DOHH2 (cell line): ENCODE measurements around the gene NOTCH1.

ENCODE experiments used
- H3F3A ChIP-seq: fragments of 200-600 bp; sonication (generic), shearing (Covaris generic); 2 replicates; pipeline ENCODE4 v1.6.0; 2016; ENCODE audit warnings: antibody characterized with exemption, mild to moderate bottlenecking; ENCODE audit not compliant: control insufficient read depth, insufficient read depth
- H3K27ac ChIP-seq: fragments of 200-600 bp; sonication (generic); 2 replicates; pipeline ENCODE4 v1.5.1; 2014; ENCODE audit warnings: low read depth, mild to moderate bottlenecking, low read length, moderate library complexity
- H3K27me3 ChIP-seq: fragments of 200-600 bp; sonication (generic); 2 replicates; pipeline ENCODE4 v1.6.1; 2014; ENCODE audit warnings: mild to moderate bottlenecking, low read length, mixed read lengths; ENCODE audit not compliant: control insufficient read depth
- H3K36me3 ChIP-seq: fragments of 200-600 bp; sonication (generic); 2 replicates; pipeline ENCODE4 v1.6.1; 2014; ENCODE audit warnings: mild to moderate bottlenecking, low read length, moderate library complexity, mixed read lengths; ENCODE audit not compliant: control insufficient read depth
- H3K4me1 ChIP-seq: fragments of 200-600 bp; sonication (generic); 2 replicates; pipeline ENCODE4 v1.6.1; 2014; ENCODE audit warnings: mild to moderate bottlenecking, low read length, mixed read lengths; ENCODE audit not compliant: control insufficient read depth
- H3K4me2 ChIP-seq: fragments of 200-600 bp; sonication (generic); 2 replicates; pipeline ENCODE4 v1.6.0; 2014; ENCODE audit warnings: mild to moderate bottlenecking, low read length, moderate library complexity
- H3K4me3 ChIP-seq: fragments of 200-600 bp; sonication (generic); 2 replicates; pipeline ENCODE4 v1.5.1; 2014; ENCODE audit warnings: mild to moderate bottlenecking, low read length, mixed read lengths
- H3K79me2 ChIP-seq: fragments of 200-600 bp; sonication (generic); 2 replicates; pipeline ENCODE4 v1.6.1; 2014; ENCODE audit warnings: mild to moderate bottlenecking, low read length, mixed read lengths; ENCODE audit not compliant: control insufficient read depth
- H3K9me2 ChIP-seq: fragments of 200-600 bp; sonication (generic); replicated peaks from 2 replicates; pipeline ENCODE4 v1.6.1; 2014; ENCODE audit warnings: mild to moderate bottlenecking, low read length, mixed read lengths; ENCODE audit not compliant: control insufficient read depth
- H3K9me3 ChIP-seq: fragments of 200-600 bp; sonication (generic); 2 replicates; pipeline ENCODE4 v1.6.1; 2014; ENCODE audit warnings: antibody characterized with exemption, low read length, mixed read lengths; ENCODE audit not compliant: control insufficient read depth, insufficient read depth
- H4K20me1 ChIP-seq: fragments of 200-600 bp; sonication (generic); 2 replicates; pipeline ENCODE4 v1.6.0; 2014; ENCODE audit warnings: low read depth, mild to moderate bottlenecking, antibody characterized with exemption, low read length, moderate library complexity; ENCODE audit not compliant: control insufficient read depth, insufficient read depth
- EZH2phosphoT487 ChIP-seq: fragments of 200-600 bp; sonication (generic); IDR thresholded peaks from 2 replicates; pipeline ENCODE4 v1.6.1; 2017; ENCODE audit warnings: borderline replicate concordance, mild to moderate bottlenecking, antibody characterized with exemption, low read length, moderate library complexity, mixed read lengths
- TF ChIP-seq, protein P1 (sequence below): fragments of 200-600 bp; sonication (generic); IDR thresholded peaks from one replicate; pipeline ENCODE4 v1.5.1; 2014; ENCODE audit warnings: antibody characterized with exemption, mild to moderate bottlenecking, low read depth, low read length; ENCODE audit not compliant: poor library complexity, severe bottlenecking

The NOTCH1 gene

DNA sequence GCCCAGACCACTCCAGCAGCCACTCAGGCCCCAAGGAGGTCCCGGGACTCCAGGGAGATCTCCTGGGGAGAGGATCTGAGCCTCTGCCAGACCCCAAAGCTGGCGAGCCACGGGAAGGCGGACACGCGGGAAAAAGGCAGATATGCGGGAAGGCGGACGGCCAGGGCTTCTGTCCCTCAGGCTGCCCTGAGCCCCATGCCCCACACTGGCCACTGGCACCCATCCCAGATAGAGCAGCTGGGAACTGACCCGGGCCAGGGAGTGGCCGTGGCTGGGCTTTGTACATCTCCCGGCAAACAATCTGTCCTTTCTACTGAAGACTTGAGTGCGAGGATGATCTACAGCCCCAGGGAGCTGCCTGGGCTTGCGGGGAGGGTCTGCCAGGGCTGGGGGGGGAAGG lies 21.1 kb upstream of the NOTCH1 start:
- Histone ChIP-seq H3K9me3 (no peaks in the 10 kb centered on the region), H3K79me2 (no peaks in the 10 kb centered on the region), H3K9me2 (no peaks in the 10 kb centered on the region), H3K4me3 (no peak overlapping the region), H3K4me2 (no peak overlapping the region), H3K36me3 (no peaks in the 10 kb centered on the region), H3K27ac (no peak overlapping the region), H4K20me1 (no peaks in the 10 kb centered on the region), H3K4me1 (no peaks in the 10 kb centered on the region), H3F3A (no peaks in the 10 kb centered on the region), H3K27me3 (peaks cover 26% of the 10 kb centered on the region)
- TF ChIP-seq, protein P1, sequence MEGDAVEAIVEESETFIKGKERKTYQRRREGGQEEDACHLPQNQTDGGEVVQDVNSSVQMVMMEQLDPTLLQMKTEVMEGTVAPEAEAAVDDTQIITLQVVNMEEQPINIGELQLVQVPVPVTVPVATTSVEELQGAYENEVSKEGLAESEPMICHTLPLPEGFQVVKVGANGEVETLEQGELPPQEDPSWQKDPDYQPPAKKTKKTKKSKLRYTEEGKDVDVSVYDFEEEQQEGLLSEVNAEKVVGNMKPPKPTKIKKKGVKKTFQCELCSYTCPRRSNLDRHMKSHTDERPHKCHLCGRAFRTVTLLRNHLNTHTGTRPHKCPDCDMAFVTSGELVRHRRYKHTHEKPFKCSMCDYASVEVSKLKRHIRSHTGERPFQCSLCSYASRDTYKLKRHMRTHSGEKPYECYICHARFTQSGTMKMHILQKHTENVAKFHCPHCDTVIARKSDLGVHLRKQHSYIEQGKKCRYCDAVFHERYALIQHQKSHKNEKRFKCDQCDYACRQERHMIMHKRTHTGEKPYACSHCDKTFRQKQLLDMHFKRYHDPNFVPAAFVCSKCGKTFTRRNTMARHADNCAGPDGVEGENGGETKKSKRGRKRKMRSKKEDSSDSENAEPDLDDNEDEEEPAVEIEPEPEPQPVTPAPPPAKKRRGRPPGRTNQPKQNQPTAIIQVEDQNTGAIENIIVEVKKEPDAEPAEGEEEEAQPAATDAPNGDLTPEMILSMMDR: no peak
- no peak for TF ChIP-seq EZH2phosphoT487

GRCh38 chr9:136566553-136566895 lies 20.7 kb upstream of the NOTCH1 start:
- H3F3A ChIP-seq: no peaks in the 10 kb centered on the region
- TF ChIP-seq EZH2phosphoT487: no peak
- TF ChIP-seq, protein P1: no peak
- H3K79me2 ChIP-seq: no peaks in the 10 kb centered on the region
- H3K4me3 ChIP-seq: no peak overlapping the region
- no peak overlapping the region for H3K4me2 ChIP-seq
- H4K20me1 ChIP-seq: no peaks in the 10 kb centered on the region
- H3K27ac ChIP-seq: no peak overlapping the region
- peaks cover 26% of the 10 kb centered on the region for H3K27me3 ChIP-seq
- no peaks in the 10 kb centered on the region for H3K9me3 ChIP-seq
- no peaks in the 10 kb centered on the region for H3K36me3 ChIP-seq
- no peaks in the 10 kb centered on the region for H3K9me2 ChIP-seq
- no peaks in the 10 kb centered on the region for H3K4me1 ChIP-seq

- Histone ChIP-seq H3K9me2 (no peaks in the 10 kb centered on the region), H3K79me2 (no peaks in the 10 kb centered on the region), H3K4me1 (no peaks in the 10 kb centered on the region), H3K27me3 (peaks cover 26% of the 10 kb centered on the region), H3K9me3 (no peaks in the 10 kb centered on the region), H3K36me3 (no peaks in the 10 kb centered on the region), H3K4me3 (no peak overlapping the region), H3F3A (no peaks in the 10 kb centered on the region), H3K4me2 (no peak overlapping the region), H4K20me1 (no peaks in the 10 kb centered on the region), H3K27ac (no peak overlapping the region)
- TF ChIP-seq EZH2phosphoT487: no peak
- TF ChIP-seq, protein P1: no peak
Observed at GRCh38 chr9:136565715-136566552, 20.1 kb upstream of the NOTCH1 start.
